Large intestine (tissue), 3 donors: ENCODE measurements around the gene MYCN. TPM values are rescaled to one million over a fixed set of nuclear protein-coding genes. Genes with fewer than 3 reads are reported as not detected.
A peak's percentile ranks its signal among the peaks of the same experiment; 100 is the strongest.

ENCODE experiments used
- DNase-seq, 2 donors: peaks; one replicate each; pipeline versions ENCODE4 v3.0.0 to v3.0.0-alpha.2; 2013
- H3K27ac ChIP-seq: one replicate; pipeline ENCODE4 v1.5.1; 2013; ENCODE audit warnings: low read length
- H3K27me3 ChIP-seq: 2 replicates; pipeline ENCODE4 v1.6.1; 2013; ENCODE audit warnings: low read length; ENCODE audit not compliant: control insufficient read depth, insufficient read depth
- H3K36me3 ChIP-seq: 2 replicates; pipeline ENCODE4 v1.6.1; 2013; ENCODE audit warnings: low read length; ENCODE audit not compliant: control insufficient read depth, insufficient read depth
- H3K4me1 ChIP-seq: one replicate; pipeline ENCODE4 v1.6.1; 2013; ENCODE audit warnings: low read length; ENCODE audit not compliant: control insufficient read depth, insufficient read depth
- H3K4me3 ChIP-seq: one replicate; pipeline ENCODE4 v1.5.1; 2013; ENCODE audit warnings: low read length
- H3K9me3 ChIP-seq: one replicate; pipeline ENCODE4 v1.6.1; 2013; ENCODE audit warnings: mild to moderate bottlenecking, low read depth, low read length, moderate library complexity; ENCODE audit not compliant: control insufficient read depth
- WGBS: methylation state at CpG from one replicate; pipeline ENCODE4 v1.1.5; 2013; ENCODE audit warnings: low lambda C conversion rate; ENCODE audit not compliant: insufficient coverage; 5-methylcytosine and 5-hydroxymethylcytosine counted together
- polyA plus RNA-seq: library from polyadenylated mRNA; unstranded; fragments of 120-200 nt; gene quantifications from one replicate; pipeline ENCODE4 v1.2.1, GENCODE V29; 2013

The MYCN gene
- polyA plus RNA-seq, 1 donor = 17.9 TPM

GRCh38 chr2:15931950-15932349, 8.4 kb upstream of the MYCN start:
- Histone ChIP-seq H3K27me3 (no peaks in the 10 kb centered on the region), H3K4me1 (no peaks in the 10 kb centered on the region), H3K27ac (no peak overlapping the region), H3K36me3 (no peaks in the 10 kb centered on the region), H3K4me3 (no peak overlapping the region), H3K9me3 (no peaks in the 10 kb centered on the region)
- no peak for DNase-seq
- no CpG with 5 or more reads among the region's 5 CpGs for WGBS

GRCh38 chr2:15932394-15933183, 7.8 kb upstream of the MYCN start:
- no peak overlapping the region for H3K27ac ChIP-seq
- no peaks in the 10 kb centered on the region for H3K4me1 ChIP-seq
- 100% methylated on average over 5 of the region's 21 CpGs for WGBS
- DNase-seq = no peak
- no peaks in the 10 kb centered on the region for H3K9me3 ChIP-seq
- no peaks in the 10 kb centered on the region for H3K27me3 ChIP-seq
- no peaks in the 10 kb centered on the region for H3K36me3 ChIP-seq
- H3K4me3 ChIP-seq = no peak overlapping the region

DNA sequence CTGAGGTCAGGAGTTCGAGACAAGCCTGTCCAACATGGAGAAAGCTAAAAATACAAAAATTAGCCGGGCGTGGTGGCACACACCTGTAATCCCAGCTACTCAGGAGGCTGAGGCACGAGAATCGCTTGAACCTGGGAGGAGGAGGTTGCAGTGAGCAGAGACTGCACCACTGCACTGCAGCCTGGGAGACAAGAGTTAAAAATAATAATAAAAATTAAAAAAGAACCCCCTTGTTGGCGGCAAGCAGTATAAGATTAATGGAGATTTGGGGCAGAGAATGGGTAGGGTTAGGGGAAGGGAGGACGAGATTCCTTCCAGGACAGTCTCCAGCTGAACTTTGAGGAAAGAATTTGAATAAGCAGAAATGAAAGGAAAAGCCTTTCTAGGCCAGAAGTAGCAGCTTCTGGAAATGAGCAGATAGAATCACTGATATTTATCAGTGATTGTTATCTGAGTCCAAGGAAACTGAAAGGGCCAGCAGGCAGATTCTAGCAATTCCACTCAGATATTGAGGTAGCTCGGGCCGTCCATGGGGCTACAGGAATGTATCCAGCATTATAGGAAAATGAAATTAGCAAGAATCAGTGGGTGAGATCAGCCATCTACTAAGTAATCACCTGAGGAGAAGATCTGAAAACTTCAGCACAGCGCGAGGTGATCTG, 7.0 kb upstream of the MYCN start:
- DNase-seq = no peak
- Histone ChIP-seq H3K4me3 (no peak overlapping the region), H3K9me3 (no peaks in the 10 kb centered on the region), H3K27me3 (no peaks in the 10 kb centered on the region), H3K36me3 (no peaks in the 10 kb centered on the region), H3K4me1 (peaks cover 1% of the 10 kb centered on the region), H3K27ac (no peak overlapping the region)
- 100% methylated on average over 2 of the region's 11 CpGs for WGBS

DNA sequence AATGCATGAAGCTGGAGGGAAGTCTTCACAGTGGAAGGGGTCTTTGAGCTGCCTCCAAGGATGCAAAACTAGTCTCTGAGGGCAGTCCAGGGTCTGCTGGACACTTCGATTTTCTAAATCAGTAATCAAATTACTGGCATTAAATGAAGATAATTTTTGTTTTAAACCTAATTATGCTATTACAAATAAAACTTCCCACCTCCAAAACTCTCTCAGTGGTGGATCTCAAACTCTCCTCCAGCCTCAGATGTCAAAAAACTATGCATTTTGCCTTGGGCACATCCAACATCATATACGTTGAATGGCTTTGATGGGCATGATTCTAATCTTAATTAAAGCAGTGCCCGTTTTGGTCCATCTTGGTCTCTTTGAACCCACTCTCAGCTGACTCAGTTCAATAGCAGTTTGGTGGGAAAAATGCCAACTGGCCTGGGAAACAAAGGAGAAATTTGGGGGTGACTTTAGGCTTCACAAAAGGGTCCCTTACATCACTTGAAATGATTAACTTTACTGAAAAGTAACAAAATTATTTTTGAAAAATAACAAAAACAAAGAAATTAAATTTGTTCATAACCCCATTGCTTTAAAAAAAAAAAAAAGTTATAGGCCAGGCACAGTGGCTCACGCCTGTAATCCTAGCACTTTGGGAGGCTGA, 5.9 kb upstream of the MYCN start:
- no peak for DNase-seq
- no peaks in the 10 kb centered on the region for H3K36me3 ChIP-seq
- H3K4me1 ChIP-seq = peaks cover 7% of the 10 kb centered on the region
- H3K27me3 ChIP-seq = no peaks in the 10 kb centered on the region
- H3K4me3 ChIP-seq = no peak overlapping the region
- no peak overlapping the region for H3K27ac ChIP-seq
- no peaks in the 10 kb centered on the region for H3K9me3 ChIP-seq
- no CpG with 5 or more reads among the region's 4 CpGs for WGBS

DNA sequence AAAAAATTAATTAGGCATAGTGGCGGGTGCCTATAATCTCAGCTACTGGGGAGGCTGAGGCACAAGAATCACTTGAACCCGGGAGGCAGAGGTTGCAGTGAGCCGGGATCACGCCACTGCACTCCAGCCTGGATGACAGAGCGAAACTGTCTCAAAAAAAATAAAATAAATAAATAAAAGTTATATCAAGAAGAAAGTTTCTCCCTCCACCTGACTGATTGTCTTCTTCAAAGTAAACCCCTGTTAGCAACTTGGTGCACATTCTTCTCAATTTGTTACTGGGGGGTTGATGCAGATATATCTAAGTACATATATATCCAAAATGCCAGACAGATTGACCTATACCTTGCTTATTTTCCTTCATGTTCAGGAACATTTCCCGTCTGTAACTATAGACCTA, 5.2 kb upstream of the MYCN start:
- no peak for DNase-seq
- Histone ChIP-seq H3K4me3 (no peak overlapping the region), H3K27me3 (no peaks in the 10 kb centered on the region), H3K36me3 (no peaks in the 10 kb centered on the region), H3K27ac (no peak overlapping the region), H3K4me1 (peaks cover 8% of the 10 kb centered on the region), H3K9me3 (no peaks in the 10 kb centered on the region)
- 90% methylated on average over 2 of the region's 6 CpGs for whole genome bisulfite sequencing

GRCh38 chr2:15935675-15936074, 4.7 kb upstream of the MYCN start:
- 88% methylated on average over 3 of the region's 4 CpGs for WGBS
- H3K27me3 ChIP-seq = peaks cover under 1% of the 10 kb centered on the region
- H3K4me3 ChIP-seq = no peak overlapping the region
- no peak for DNase-seq
- no peaks in the 10 kb centered on the region for H3K36me3 ChIP-seq
- H3K9me3 ChIP-seq = no peaks in the 10 kb centered on the region
- no peak overlapping the region for H3K27ac ChIP-seq
- H3K4me1 ChIP-seq = peaks cover 8% of the 10 kb centered on the region

- Histone ChIP-seq H3K36me3 (no peaks in the 10 kb centered on the region), H3K4me3 (no peak overlapping the region), H3K27me3 (peaks cover 5% of the 10 kb centered on the region), H3K4me1 (peaks cover 8% of the 10 kb centered on the region), H3K9me3 (no peaks in the 10 kb centered on the region), H3K27ac (no peak overlapping the region)
- no CpG with 5 or more reads among the region's 5 CpGs for WGBS
- DNase-seq = no peak
These were observed 3.9 kb upstream of the MYCN start for GRCh38 chr2:15936277-15937104.

DNA sequence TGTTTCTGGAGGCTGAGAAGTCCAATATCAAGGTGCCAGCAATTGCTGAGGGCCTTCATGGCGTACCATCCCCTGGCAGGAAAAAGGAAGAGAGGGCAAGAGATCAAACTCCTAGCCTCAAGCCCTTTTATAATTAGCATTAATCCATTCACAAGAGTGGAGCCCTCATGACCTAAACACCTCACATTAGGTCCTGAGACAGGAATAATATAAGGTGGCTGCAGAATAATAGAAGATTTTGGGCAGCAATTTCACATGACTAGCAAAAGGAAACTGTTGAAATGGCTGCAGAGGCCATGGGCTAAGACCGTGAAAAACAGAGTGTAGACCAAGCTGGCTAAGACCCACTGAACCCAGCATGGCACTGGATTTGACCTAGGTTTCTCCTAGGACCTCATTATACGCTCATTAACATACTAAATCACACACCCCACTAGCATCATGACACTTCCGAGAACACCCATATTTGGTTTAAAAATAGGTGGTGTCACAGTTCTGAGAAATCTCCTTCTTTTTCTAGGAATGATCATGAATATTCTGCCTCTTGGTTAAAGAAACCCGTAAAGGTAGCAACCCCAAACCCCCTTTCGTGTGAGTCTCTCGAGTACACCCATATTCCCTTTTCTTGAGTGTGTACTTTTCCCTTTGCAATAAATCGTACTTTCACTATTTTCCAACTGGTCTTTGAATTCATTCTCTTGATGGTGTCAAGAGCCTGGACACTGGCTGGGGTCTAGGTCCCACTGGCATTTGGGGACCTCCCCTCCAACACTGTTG, 3.1 kb upstream of the MYCN start:
- no peaks in the 10 kb centered on the region for H3K36me3 ChIP-seq
- no peak for DNase-seq
- H3K4me3 ChIP-seq = no peak overlapping the region
- H3K9me3 ChIP-seq = no peaks in the 10 kb centered on the region
- no peak overlapping the region for H3K27ac ChIP-seq
- H3K27me3 ChIP-seq = peaks cover 5% of the 10 kb centered on the region
- peaks cover 8% of the 10 kb centered on the region for H3K4me1 ChIP-seq
- 100% methylated on average over 4 of the region's 8 CpGs for WGBS

DNA sequence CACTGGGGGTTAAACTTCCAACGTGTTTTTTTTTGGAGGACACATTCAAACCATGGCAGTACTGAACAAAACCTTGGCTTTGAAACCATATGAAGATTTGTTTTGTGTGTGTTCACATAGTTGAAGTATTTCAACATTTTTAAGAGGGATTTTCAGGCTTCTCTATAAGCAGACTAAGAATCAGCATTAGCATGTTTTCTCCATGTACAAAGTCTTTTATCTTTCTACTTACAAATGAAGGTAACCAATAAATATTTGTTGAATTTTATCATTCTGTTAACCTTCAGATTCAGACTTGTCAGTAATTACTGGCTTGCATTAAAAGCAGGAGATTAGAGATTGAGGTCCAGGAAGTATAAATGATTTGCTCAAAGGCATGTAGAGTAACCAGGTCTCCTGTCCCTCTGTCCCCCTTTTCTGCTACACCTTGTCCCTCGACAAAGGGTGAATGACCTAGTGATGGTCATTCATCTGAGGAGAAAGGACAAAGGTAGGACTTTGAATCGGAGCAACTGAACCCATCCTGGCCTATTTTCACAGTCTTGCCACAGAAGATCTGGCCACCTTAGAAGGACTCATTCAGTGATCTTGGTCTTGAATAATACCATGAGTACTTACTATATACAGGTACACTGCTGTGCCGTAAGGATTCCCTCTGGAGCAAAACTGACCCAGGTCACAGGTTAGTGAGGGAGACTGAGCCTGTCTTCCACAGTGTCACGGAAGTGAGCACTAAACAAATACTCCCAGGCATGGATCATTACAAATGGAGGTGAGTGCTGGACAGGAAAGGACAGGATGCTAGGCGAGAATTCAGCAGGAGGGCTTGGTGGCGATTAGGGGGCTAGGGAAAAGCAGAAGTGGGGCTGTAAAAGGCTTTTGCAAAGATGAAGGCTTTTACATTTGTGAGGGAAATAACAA, 2.2 kb upstream of the MYCN start:
- peaks cover 8% of the 10 kb centered on the region for H3K4me1 ChIP-seq
- no peak overlapping the region for H3K4me3 ChIP-seq
- 100% methylated on average over 1 of the region's 7 CpGs for WGBS
- DNase-seq = peak in 1 of 2 donors; percentile 59
- H3K27ac ChIP-seq = no peak overlapping the region
- peaks cover 5% of the 10 kb centered on the region for H3K27me3 ChIP-seq
- peaks cover 2% of the 10 kb centered on the region for H3K36me3 ChIP-seq
- H3K9me3 ChIP-seq = no peaks in the 10 kb centered on the region
